Naive thymus-derived CD8-positive, alpha-beta T cell (primary cell): ENCODE measurements around the gene PRKCH. TPM values are rescaled to one million over a fixed set of nuclear protein-coding genes. Genes with fewer than 3 reads are reported as not detected.

Source experiments
- ATAC-seq, 2 donors: fragments of 150-1000 bp; cut with Tn5 transposase in 1 of 2; sonication (Bioruptor Pico), chemical (Tn5 transposase) in 1 of 2; 1 replicate in 1 of 2; 2 replicates in 1 of 2; pipeline ENCODE4 v1.10.0; 2021; ENCODE audit warnings: mild to moderate bottlenecking in 2 of 2, moderate library complexity in 2 of 2
- POLR2A ChIA-PET: fragments of 350-600 bp; sonication (Branson Sonifier 250); formaldehyde crosslinking; loops from one replicate; lab custom pipeline; 2021; ENCODE audit warnings: antibody characterized with exemption; lab: Charles Lee
- DNase-seq, 10 donors: peaks; one replicate each; pipeline versions ENCODE4 v3.0.0 to v3.0.0-alpha.2; 2020 to 2022
- H3K27ac Mint-ChIP-seq, 10 donors: one replicate each; pipeline ENCODE4 v1.8.0; 2020 to 2022; ENCODE audit warnings: mild to moderate bottlenecking in 10 of 10, mixed read lengths in 10 of 10, moderate library complexity in 4 of 10, inconsistent platforms in 1 of 10
- H3K27me3 Mint-ChIP-seq, 5 donors: one replicate each; pipeline ENCODE4 v1.8.0; 2021 to 2022; ENCODE audit warnings: mixed read lengths in 5 of 5
- H3K36me3 Mint-ChIP-seq, 3 donors: one replicate each; pipeline ENCODE4 v1.8.0; 2020 to 2022; ENCODE audit warnings: mixed read lengths in 3 of 3, mild to moderate bottlenecking in 2 of 3, inconsistent platforms in 1 of 3
- H3K4me1 Mint-ChIP-seq, 4 donors: one replicate each; pipeline ENCODE4 v1.8.0; 2021 to 2022; ENCODE audit warnings: mixed read lengths in 4 of 4
- H3K4me3 Mint-ChIP-seq, 10 donors: one replicate each; pipeline ENCODE4 v1.8.0; 2020 to 2022; ENCODE audit warnings: mild to moderate bottlenecking in 10 of 10, mixed read lengths in 10 of 10, moderate library complexity in 6 of 10, inconsistent platforms in 1 of 10
- H3K9me3 Mint-ChIP-seq, 9 donors: one replicate each; pipeline ENCODE4 v1.8.0; 2020 to 2022; ENCODE audit warnings: mixed read lengths in 9 of 9, mild to moderate bottlenecking in 3 of 9, inconsistent platforms in 1 of 9, moderate library complexity in 1 of 9
- polyA plus RNA-seq, 3 donors: library from polyadenylated mRNA; unstranded; fragments of 300-500 nt; fragmentation: Illumina TruSeq; gene quantifications; one replicate each; pipeline ENCODE4 v1.2.3, GENCODE V29; 2021
- total RNA-seq, 8 experiments: library from RNA in 2 of 8; stranded (reverse) in 2 of 8; gene quantifications; one replicate each; pipeline ENCODE4 v1.2.3 and lab custom pipeline; 2021 to 2026

Gene PRKCH
- total and polyA plus RNA-seq, 5 experiments from 2014 or later: 184 to 306 (median 264) TPM

GRCh38 chr14:61589691-61590581 lies 268.6 kb downstream of the PRKCH start:
- peaks cover 12 to 36% (median 31%) of the 10 kb centered on the region in 4 donors for H3K4me1 Mint-ChIP-seq
- H3K27ac Mint-ChIP-seq: peak overlapping the region in 2 of 10 donors; percentile 41 to 60
- no peak overlapping the region for H3K4me3 Mint-ChIP-seq
- H3K36me3 Mint-ChIP-seq: no peaks in the 10 kb centered on the region
- peaks cover 0 to 3% (median 0%) of the 10 kb centered on the region in 9 donors for H3K9me3 Mint-ChIP-seq
- ATAC-seq (peak in 1 of 2 donors; percentile 12), DNase-seq (no peak)
- peaks cover 0 to 2% (median 0%) of the 10 kb centered on the region in 5 donors for H3K27me3 Mint-ChIP-seq
- POLR2A ChIA-PET: no interaction called here

GRCh38 chr14:61591862-61592261 lies 270.5 kb downstream of the PRKCH start:
- no peak overlapping the region for H3K27ac Mint-ChIP-seq
- peaks cover 0 to 3% (median 0%) of the 10 kb centered on the region in 9 donors for H3K9me3 Mint-ChIP-seq
- DNase-seq (no peak), ATAC-seq (no peak)
- no peaks in the 10 kb centered on the region for H3K36me3 Mint-ChIP-seq
- no peak overlapping the region for H3K4me3 Mint-ChIP-seq
- H3K4me1 Mint-ChIP-seq: peaks cover 12 to 44% (median 39%) of the 10 kb centered on the region in 4 donors
- H3K27me3 Mint-ChIP-seq: no peaks in the 10 kb centered on the region
- POLR2A ChIA-PET: no interaction called here

- DNase-seq (no peak), ATAC-seq (no peak)
- peak overlapping the region in 1 of 10 donors; percentile 12 for H3K27ac Mint-ChIP-seq
- H3K36me3 Mint-ChIP-seq: no peaks in the 10 kb centered on the region
- H3K4me1 Mint-ChIP-seq: peaks cover 12 to 46% (median 40%) of the 10 kb centered on the region in 4 donors
- H3K9me3 Mint-ChIP-seq: peaks cover 0 to 3% (median 0%) of the 10 kb centered on the region in 9 donors
- POLR2A ChIA-PET: interaction anchor here (1.0 kb wide), 1 partner anchor 23 kb away, joined by 3 read pairs; no protein-coding TSS in a partner anchor
- no peaks in the 10 kb centered on the region for H3K27me3 Mint-ChIP-seq
- H3K4me3 Mint-ChIP-seq: no peak overlapping the region
These were observed 272.0 kb downstream of the PRKCH start for GRCh38 chr14:61593330-61593729.

GRCh38 chr14:61596990-61597389 lies 275.6 kb downstream of the PRKCH start:
- Mint-ChIP-seq H3K36me3 (no peaks in the 10 kb centered on the region), H3K9me3 (peaks cover 0 to 3% (median 0%) of the 10 kb centered on the region in 9 donors), H3K27ac (no peak overlapping the region), H3K27me3 (peaks cover 0 to 2% (median 0%) of the 10 kb centered on the region in 5 donors), H3K4me3 (no peak overlapping the region), H3K4me1 (peaks cover 17 to 45% (median 34%) of the 10 kb centered on the region in 4 donors)
- no peak for ATAC-seq
- DNase-seq: no peak
- POLR2A ChIA-PET: interaction anchor here (0.6 to 1.2 kb wide), 2 partner anchors 112 to 165 kb away, joined by 3 read pairs; partner anchors contain the start of gene SNAPC1

GRCh38 chr14:61598980-61599379 lies 277.6 kb downstream of the PRKCH start:
- DNase-seq (no peak), ATAC-seq (peak; percentile 48 to 73)
- H3K36me3 Mint-ChIP-seq: no peaks in the 10 kb centered on the region
- H3K4me1 Mint-ChIP-seq: peaks cover 16 to 44% (median 28%) of the 10 kb centered on the region in 4 donors
- H3K27me3 Mint-ChIP-seq: peaks cover 0 to 2% (median 0%) of the 10 kb centered on the region in 5 donors
- peak overlapping the region in 2 of 10 donors; percentile 1 to 29 for H3K27ac Mint-ChIP-seq
- POLR2A ChIA-PET: interaction anchor here (0.6 kb wide), 1 partner anchor 17 kb away, joined by 4 read pairs; no protein-coding TSS in a partner anchor
- H3K4me3 Mint-ChIP-seq: peak overlapping the region in 2 of 10 donors; percentile 8 to 10
- H3K9me3 Mint-ChIP-seq: no peaks in the 10 kb centered on the region

- no peak for ATAC-seq
- DNase-seq: no peak
- POLR2A ChIA-PET: no interaction called here
These were observed 278.6 kb downstream of the PRKCH start for GRCh38 chr14:61599942-61600341.

More at GRCh38 chr14:61599942-61600341, 278.6 kb downstream of the PRKCH start:
- Mint-ChIP-seq H3K9me3 (no peaks in the 10 kb centered on the region), H3K4me3 (no peak overlapping the region), H3K4me1 (peaks cover 11 to 34% (median 19%) of the 10 kb centered on the region in 4 donors), H3K27me3 (peaks cover 0 to 2% (median 0%) of the 10 kb centered on the region in 5 donors), H3K36me3 (no peaks in the 10 kb centered on the region), H3K27ac (no peak overlapping the region)

Other genes starting within 250 kb of the PRKCH start
- gene TMEM30B, start 40.2 kb upstream of the PRKCH start, total RNA-seq: 1 to 10 TPM; 3.5 to 4.1 TPM
- gene TMEM30B, start 40.2 kb upstream of the PRKCH start, polyA plus RNA-seq: 1 to 10 TPM; 4.2 to 7.8 (median 6.4) TPM